ENCODE data around the gene GPR146. TPM values are rescaled to one million over a fixed set of nuclear protein-coding genes. Genes with fewer than 3 reads are reported as not detected.

The GPR146 gene
- total RNA-seq, 1 donor from 2014 or later, result 40.0 TPM

DNA sequence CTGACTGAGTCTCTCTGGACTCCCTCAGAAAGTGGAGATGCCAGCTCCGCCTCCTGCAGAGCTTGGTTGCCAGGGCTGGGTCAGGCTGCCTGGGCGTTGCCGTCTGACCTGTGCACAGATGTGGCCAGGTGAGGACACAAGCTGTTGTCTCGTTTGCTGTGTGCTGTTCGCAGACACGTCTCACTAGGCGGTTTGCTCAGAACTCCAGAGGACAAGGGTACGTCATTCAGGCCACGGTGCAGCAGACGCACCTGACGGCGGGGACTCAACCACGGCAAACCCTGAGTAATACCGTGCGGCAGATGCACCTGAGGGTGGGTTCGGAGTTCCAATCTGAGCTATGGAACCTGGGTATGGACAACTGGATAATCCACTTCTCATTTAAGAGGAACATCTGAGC is 55.3 kb downstream of the GPR146 start:
- no peaks in the 10 kb centered on the region for H3K9me3 ChIP-seq
- no peak overlapping the region for H3K27ac ChIP-seq
- no peak for DNase-seq
- no peak overlapping the region for H3K4me3 ChIP-seq
- H3K36me3 ChIP-seq, result no peaks in the 10 kb centered on the region
- H3K27me3 ChIP-seq, result no peaks in the 10 kb centered on the region
- TF ChIP-seq, protein P1, sequence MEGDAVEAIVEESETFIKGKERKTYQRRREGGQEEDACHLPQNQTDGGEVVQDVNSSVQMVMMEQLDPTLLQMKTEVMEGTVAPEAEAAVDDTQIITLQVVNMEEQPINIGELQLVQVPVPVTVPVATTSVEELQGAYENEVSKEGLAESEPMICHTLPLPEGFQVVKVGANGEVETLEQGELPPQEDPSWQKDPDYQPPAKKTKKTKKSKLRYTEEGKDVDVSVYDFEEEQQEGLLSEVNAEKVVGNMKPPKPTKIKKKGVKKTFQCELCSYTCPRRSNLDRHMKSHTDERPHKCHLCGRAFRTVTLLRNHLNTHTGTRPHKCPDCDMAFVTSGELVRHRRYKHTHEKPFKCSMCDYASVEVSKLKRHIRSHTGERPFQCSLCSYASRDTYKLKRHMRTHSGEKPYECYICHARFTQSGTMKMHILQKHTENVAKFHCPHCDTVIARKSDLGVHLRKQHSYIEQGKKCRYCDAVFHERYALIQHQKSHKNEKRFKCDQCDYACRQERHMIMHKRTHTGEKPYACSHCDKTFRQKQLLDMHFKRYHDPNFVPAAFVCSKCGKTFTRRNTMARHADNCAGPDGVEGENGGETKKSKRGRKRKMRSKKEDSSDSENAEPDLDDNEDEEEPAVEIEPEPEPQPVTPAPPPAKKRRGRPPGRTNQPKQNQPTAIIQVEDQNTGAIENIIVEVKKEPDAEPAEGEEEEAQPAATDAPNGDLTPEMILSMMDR (IDR thresholded peaks at IDR 0.05), result no peak
- ATAC-seq, result no peak
- intact Hi-C loops (cut with DNase I), result no loop called here
- no peaks in the 10 kb centered on the region for H3K4me1 ChIP-seq

DNA sequence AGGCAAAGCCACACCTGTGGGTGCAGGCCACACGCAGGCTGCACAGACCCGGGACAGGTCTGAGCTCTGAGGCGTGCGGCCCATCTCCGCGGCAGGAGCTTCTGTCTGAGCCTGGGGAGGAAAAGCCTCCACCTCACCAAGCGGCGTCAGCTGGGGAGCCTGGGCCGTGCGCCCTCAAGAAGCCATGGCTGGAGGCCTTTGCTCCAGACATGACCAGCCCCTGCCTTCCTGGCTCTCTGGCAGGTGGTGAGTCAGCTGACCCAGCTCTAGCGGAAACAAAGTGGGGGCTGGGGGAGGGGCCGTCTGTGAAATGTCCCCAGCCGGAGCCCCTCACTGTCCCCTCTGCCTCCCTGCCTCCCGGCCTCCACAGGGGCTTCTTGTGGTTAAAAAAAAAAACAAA is 56.0 kb downstream of the GPR146 start:
- no peak overlapping the region for H3K4me3 ChIP-seq
- ATAC-seq, result no peak
- no peak for DNase-seq
- H3K27ac ChIP-seq, result no peak overlapping the region
- intact Hi-C loops (cut with DNase I), result no loop called here
- H3K36me3 ChIP-seq, result no peaks in the 10 kb centered on the region
- H3K9me3 ChIP-seq, result no peaks in the 10 kb centered on the region
- no peaks in the 10 kb centered on the region for H3K4me1 ChIP-seq
- H3K27me3 ChIP-seq, result no peaks in the 10 kb centered on the region
- TF ChIP-seq, protein P1 (IDR thresholded peaks at IDR 0.05), result no peak

DNA sequence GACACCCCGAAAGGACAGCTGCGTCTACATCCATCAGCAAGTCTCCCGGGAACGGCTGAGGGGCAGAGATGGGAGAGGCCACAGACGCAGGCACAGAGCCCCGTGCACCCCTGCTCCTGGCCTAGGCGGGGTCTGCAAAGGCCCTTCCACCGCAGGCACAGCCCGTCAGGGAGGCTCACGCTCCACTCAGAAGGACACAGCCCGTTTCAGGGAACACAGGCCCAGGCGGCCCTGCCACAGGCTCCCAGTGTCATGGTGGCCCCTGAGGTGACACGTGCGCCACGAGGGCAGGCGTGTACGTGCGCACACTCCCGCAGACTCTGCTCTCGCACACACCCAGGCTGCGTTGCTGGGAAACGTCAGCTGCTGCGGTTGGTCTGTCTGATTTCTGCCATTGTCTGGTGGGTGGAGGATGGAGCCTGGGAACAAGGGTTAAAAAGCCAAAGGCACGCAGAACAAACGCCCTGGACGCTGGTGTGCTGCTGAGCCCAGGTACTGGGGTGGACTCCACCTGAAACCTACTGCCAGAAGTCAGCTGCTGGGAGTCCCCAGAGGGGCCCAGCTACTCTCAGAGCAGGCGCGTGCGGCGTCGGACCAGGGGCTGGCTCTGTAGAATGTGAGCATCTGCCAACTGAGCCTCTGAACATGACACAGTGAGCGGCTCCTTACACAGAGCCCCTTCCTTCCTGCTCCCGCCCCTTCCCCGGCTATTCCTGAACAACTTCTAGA is 56.7 kb downstream of the GPR146 start:
- H3K27ac ChIP-seq, result no peak overlapping the region
- intact Hi-C loops (cut with DNase I), result no loop called here
- H3K36me3 ChIP-seq, result no peaks in the 10 kb centered on the region
- no peaks in the 10 kb centered on the region for H3K9me3 ChIP-seq
- DNase-seq (no peak), ATAC-seq (no peak)
- H3K4me3 ChIP-seq, result no peak overlapping the region
- no peaks in the 10 kb centered on the region for H3K27me3 ChIP-seq
- H3K4me1 ChIP-seq, result no peaks in the 10 kb centered on the region
- TF ChIP-seq, protein P1 (IDR thresholded peaks at IDR 0.05), result no peak

DNA sequence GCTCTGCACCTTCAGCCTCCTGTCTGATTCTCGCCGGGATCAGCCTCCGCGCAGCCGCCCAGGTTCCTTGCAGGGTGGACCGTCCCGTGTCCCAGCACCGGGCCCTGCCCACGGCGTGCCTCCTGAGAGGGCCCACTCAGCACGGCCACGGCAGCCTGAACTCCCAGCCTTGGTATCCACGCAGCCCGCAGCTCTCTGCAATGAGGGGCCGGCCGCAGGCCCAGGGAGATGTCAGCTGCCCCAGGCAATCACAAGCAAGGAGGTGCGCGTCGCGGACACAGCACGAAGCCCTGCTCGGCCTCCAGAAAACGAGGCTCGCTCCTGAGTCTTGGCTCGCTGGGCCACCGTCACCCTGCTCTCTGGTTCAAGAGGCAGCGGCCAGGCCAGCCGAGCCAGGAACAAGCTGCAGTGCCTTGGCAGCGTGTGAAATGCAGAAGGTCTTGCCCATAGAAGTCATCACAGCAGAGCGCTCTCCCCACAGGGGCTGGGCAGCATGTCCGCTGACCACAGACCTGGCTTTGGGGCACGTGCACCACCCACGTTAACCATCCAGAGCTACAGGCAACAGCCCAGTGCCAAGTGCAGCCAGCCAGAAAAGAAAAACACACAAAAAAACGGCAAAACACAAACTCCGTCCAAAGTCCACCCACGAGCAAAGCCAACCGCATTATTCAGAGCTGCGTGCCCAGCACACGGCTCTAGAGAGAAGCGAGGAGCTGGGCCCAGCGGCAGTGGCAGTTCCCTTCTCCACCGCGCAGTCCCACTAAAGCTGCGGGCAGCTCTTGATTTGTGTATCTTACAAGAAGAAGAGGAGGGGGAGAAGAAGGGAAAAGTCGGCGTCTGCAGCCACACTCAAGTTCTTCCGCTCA is 57.5 kb downstream of the GPR146 start:
- DNase-seq (no peak), ATAC-seq (no peak)
- TF ChIP-seq, protein P1 (IDR thresholded peaks at IDR 0.05), result no peak
- Histone ChIP-seq H3K4me1 (no peaks in the 10 kb centered on the region), H3K9me3 (no peaks in the 10 kb centered on the region), H3K27me3 (no peaks in the 10 kb centered on the region), H3K27ac (no peak overlapping the region), H3K4me3 (no peak overlapping the region), H3K36me3 (no peaks in the 10 kb centered on the region)
- intact Hi-C loops (cut with DNase I), result no loop called here

DNA sequence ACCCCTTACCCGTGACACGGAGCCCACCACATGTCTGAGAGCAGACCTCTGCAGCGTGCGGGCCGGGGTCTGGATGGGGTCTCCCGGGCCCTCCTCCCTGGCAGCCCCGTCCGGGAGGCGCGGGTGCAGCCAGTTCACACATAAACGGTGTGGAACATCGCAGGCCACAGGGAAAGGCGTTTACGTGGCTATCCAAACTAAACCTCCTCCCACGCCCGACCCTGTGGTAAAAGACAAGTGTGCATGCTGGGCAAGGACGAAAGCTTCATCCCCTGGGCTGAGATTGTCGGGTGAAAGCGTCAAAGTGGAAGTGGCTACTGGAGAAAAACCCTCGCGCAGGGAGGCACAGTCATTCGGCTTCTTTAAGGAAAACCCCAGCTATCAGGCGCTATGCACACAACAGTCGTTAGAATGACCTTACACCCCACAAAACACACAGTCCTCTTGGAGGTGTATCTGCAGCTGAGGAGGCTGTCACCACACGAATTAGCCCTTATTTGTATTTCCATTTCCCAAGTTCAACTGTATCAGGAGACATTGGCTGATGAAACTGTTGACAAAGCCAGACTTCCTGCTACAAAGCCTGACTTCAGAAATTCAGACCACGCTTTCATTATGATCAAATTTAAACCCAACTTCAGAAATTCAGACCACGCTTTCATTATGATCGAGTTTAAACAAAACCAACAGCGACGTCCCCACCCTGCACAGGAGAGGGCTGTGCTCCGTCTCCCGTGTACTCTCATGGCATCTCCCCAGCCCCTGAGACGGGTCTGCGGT is 58.9 kb downstream of the GPR146 start:
- no peak overlapping the region for H3K4me3 ChIP-seq
- H3K9me3 ChIP-seq, result no peaks in the 10 kb centered on the region
- H3K4me1 ChIP-seq, result no peaks in the 10 kb centered on the region
- intact Hi-C loops (cut with DNase I), result no loop called here
- H3K36me3 ChIP-seq, result no peaks in the 10 kb centered on the region
- TF ChIP-seq, protein P1 (IDR thresholded peaks at IDR 0.05), result no peak
- H3K27me3 ChIP-seq, result no peaks in the 10 kb centered on the region
- no peak for DNase-seq
- H3K27ac ChIP-seq, result no peak overlapping the region
- no peak for ATAC-seq
